Brain microvascular endothelial cell (primary cell): Measurements from ENCODE around the gene RPS10.

Experiments used
- DNase-seq: peaks from one replicate; pipeline ENCODE4 v3.0.0-alpha.2; 2020
- H3K27ac ChIP-seq: fragments of 250-450 bp; sonication (Bioruptor Pico); 2 replicates; pipeline ENCODE4 v1.5.1; 2020; ENCODE audit warnings: mild to moderate bottlenecking, moderate library complexity
- H3K27me3 ChIP-seq: fragments of 250-450 bp; sonication (Bioruptor Pico); replicated peaks from 2 replicates; pipeline ENCODE4 v1.5.1; 2020; ENCODE audit warnings: mild to moderate bottlenecking
- H3K36me3 ChIP-seq: fragments of 250-450 bp; sonication (Bioruptor Pico); replicated peaks from 2 replicates; pipeline ENCODE4 v1.5.1; 2020; ENCODE audit warnings: mild to moderate bottlenecking
- H3K4me3 ChIP-seq: 2 replicates; pipeline ENCODE4 v1.5.1; 2011; ENCODE audit warnings: low read depth, mild to moderate bottlenecking, control low read depth, low read length, moderate library complexity
- CTCF ChIP-seq: IDR thresholded peaks from 2 replicates; pipeline ENCODE4 v1.5.1; 2011; ENCODE audit warnings: low read depth, mild to moderate bottlenecking, moderate library complexity, low read length, control low read depth, inconsistent platforms; ENCODE audit errors: missing control alignments
- in situ Hi-C: cut with HindIII; loops from 2 replicates; pipeline ENCODE4 v1.10.0; 2017; ENCODE audit warnings: low sequenced_read_pairs, low pct_ligation_motif_present

Gene RPS10

GRCh38 chr6:34463299-34463698 lies 37.4 kb upstream of the RPS10 start:
- H3K27me3 ChIP-seq = peaks cover 14% of the 10 kb centered on the region
- no peaks in the 10 kb centered on the region for H3K36me3 ChIP-seq
- TF ChIP-seq CTCF = no peak
- H3K4me3 ChIP-seq = no peak overlapping the region
- in situ Hi-C loops = no loop called here
- no peak overlapping the region for H3K27ac ChIP-seq
- no peak for DNase-seq

GRCh38 chr6:34462551-34462971 lies 36.7 kb upstream of the RPS10 start:
- in situ Hi-C loops = no loop called here
- no peak for DNase-seq
- peaks cover 14% of the 10 kb centered on the region for H3K27me3 ChIP-seq
- H3K4me3 ChIP-seq = no peak overlapping the region
- no peak overlapping the region for H3K27ac ChIP-seq
- H3K36me3 ChIP-seq = no peaks in the 10 kb centered on the region
- no peak for TF ChIP-seq CTCF

GRCh38 chr6:34462010-34462409 lies 36.1 kb upstream of the RPS10 start:
- Histone ChIP-seq H3K27ac (no peak overlapping the region), H3K36me3 (no peaks in the 10 kb centered on the region), H3K4me3 (no peak overlapping the region), H3K27me3 (peaks cover 14% of the 10 kb centered on the region)
- DNase-seq = no peak
- no peak for TF ChIP-seq CTCF
- in situ Hi-C loops = no loop called here

- Histone ChIP-seq H3K36me3 (no peaks in the 10 kb centered on the region), H3K4me3 (no peak overlapping the region), H3K27ac (no peak overlapping the region), H3K27me3 (peaks cover 9% of the 10 kb centered on the region)
- no peak for DNase-seq
- in situ Hi-C loops = no loop called here
- TF ChIP-seq CTCF = no peak
Measured at GRCh38 chr6:34460796-34461507, 35.1 kb upstream of the RPS10 start.

- Histone ChIP-seq H3K4me3 (no peak overlapping the region), H3K27me3 (peaks cover 3% of the 10 kb centered on the region), H3K27ac (no peak overlapping the region), H3K36me3 (no peaks in the 10 kb centered on the region)
- in situ Hi-C loops = no loop called here
- peak; percentile 39 for DNase-seq
- TF ChIP-seq CTCF = peak; percentile 82
Measured at GRCh38 chr6:34459899-34460593, 34.2 kb upstream of the RPS10 start.
